ENCODE data around the gene NT5C3A.
A peak's percentile ranks its signal among the peaks of the same experiment; 100 is the strongest.
"Not testable (repeated sequence)": the region's sequence is repeated elsewhere in the genome, so short reads cannot be mapped to it uniquely, and the experiment has no call there.

NT5C3A gene

GRCh38 chr7:33099154-33099940 is 36.8 kb upstream of the NT5C3A start:
- no peak for DNase-seq
- Histone ChIP-seq H3K4me1 (ENCODE audit: control insufficient read depth in 1 of 2, insufficient read depth in 2 of 2, low read length in 2 of 2) (no peaks in the 10 kb centered on the region), H4K91ac (ENCODE audit: low read depth, low read length) (no peak overlapping the region), H3K18ac (ENCODE audit: low read length) (no peak overlapping the region), H2BK120ac (ENCODE audit: insufficient read depth, low read length, poor library complexity) (no peak overlapping the region), H2AK5ac (ENCODE audit: low read length) (no peak overlapping the region), H2BK12ac (ENCODE audit: low read length) (no peak overlapping the region), H3K4me3 (ENCODE audit: low read depth, low read length) (no peak overlapping the region), H3K79me2 (ENCODE audit: control insufficient read depth, insufficient read depth, low read length, poor library complexity) (peaks cover 2% of the 10 kb centered on the region), H2AFZ (ENCODE audit: insufficient read depth, low read length, poor library complexity) (no peak overlapping the region), H4K8ac (ENCODE audit: low read depth, low read length) (no peak overlapping the region), H3K36me3 (ENCODE audit: control insufficient read depth in 1 of 2, insufficient read depth in 2 of 2, low read length in 2 of 2) (peaks cover 34 to 42% of the 10 kb centered on the region in 2 experiments), H3K27ac (ENCODE audit: low read depth, low read length) (no peak overlapping the region), H3K79me1 (ENCODE audit: low read length) (no peaks in the 10 kb centered on the region), H3K9ac (ENCODE audit: low read length) (no peak overlapping the region), H3K4ac (ENCODE audit: low read depth, low read length) (no peak overlapping the region), H3K27me3 (ENCODE audit: insufficient read depth, low read length) (no peaks in the 10 kb centered on the region), H4K12ac (ENCODE audit: low read depth, low read length) (no peak overlapping the region), H3K23ac (ENCODE audit: low read length) (no peak overlapping the region), H3K9me3 (ENCODE audit: insufficient read depth, low read depth, low read length) (no peaks in the 10 kb centered on the region), H2BK5ac (ENCODE audit: low read depth, low read length, poor library complexity) (no peak overlapping the region), H3K4me2 (ENCODE audit: low read length) (no peak overlapping the region), H3K14ac (ENCODE audit: low read length) (no peak overlapping the region)
- no CpG with 5 or more reads among the region's 4 CpGs for WGBS (ENCODE audit: extremely low coverage, insufficient coverage, insufficient read length)

DNA sequence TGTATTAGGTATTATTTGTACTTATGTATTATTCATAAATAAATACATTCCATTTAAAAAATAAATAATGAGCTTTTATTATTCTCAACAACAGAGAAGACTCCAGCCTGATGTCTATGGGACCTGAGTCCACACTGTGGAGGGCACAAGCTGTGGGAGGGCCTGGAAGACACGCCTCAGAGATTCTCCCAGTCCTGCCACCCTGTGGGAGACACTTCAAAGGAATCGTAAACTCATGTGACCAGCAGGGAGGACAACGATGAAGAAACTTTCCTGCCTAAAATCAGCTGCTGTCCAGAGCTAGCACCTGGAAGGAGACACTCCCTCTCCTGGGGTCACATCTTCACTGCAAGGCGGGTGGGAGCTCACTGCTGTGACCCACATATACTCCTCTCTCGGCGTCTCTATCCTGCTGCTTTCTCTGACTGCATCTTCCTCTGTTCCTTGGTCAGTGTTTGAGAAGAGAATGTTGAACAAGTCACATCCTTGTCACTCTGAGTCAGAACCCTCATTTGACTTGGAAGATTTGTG is 32.2 kb upstream of the NT5C3A start:
- not testable (repeated sequence) for H3K9me3 ChIP-seq (ENCODE audit: insufficient read depth, low read depth, low read length); H3K9ac ChIP-seq (ENCODE audit: low read length); H3K4ac ChIP-seq (ENCODE audit: low read depth, low read length); H2BK120ac ChIP-seq (ENCODE audit: insufficient read depth, low read length, poor library complexity); H4K8ac ChIP-seq (ENCODE audit: low read depth, low read length); H3K14ac ChIP-seq (ENCODE audit: low read length); H3K79me1 ChIP-seq (ENCODE audit: low read length); H3K4me2 ChIP-seq (ENCODE audit: low read length); H3K79me2 ChIP-seq (ENCODE audit: control insufficient read depth, insufficient read depth, low read length, poor library complexity); H4K12ac ChIP-seq (ENCODE audit: low read depth, low read length); H2AFZ ChIP-seq (ENCODE audit: insufficient read depth, low read length, poor library complexity); H2BK12ac ChIP-seq (ENCODE audit: low read length); H3K27me3 ChIP-seq (ENCODE audit: insufficient read depth, low read length); H2AK5ac ChIP-seq (ENCODE audit: low read length); H2BK5ac ChIP-seq (ENCODE audit: low read depth, low read length, poor library complexity); DNase-seq; H3K18ac ChIP-seq (ENCODE audit: low read length); H3K23ac ChIP-seq (ENCODE audit: low read length); H3K4me3 ChIP-seq (ENCODE audit: low read depth, low read length); H4K91ac ChIP-seq (ENCODE audit: low read depth, low read length); H3K4me1 ChIP-seq (ENCODE audit: control insufficient read depth in 1 of 2, insufficient read depth in 2 of 2, low read length in 2 of 2); H3K27ac ChIP-seq (ENCODE audit: low read depth, low read length)
- WGBS (ENCODE audit: extremely low coverage, insufficient coverage, insufficient read length) = no CpG with 5 or more reads among the region's 6 CpGs
- peaks cover 21 to 30% of the 10 kb centered on the region in 2 experiments for H3K36me3 ChIP-seq (ENCODE audit: control insufficient read depth in 1 of 2, insufficient read depth in 2 of 2, low read length in 2 of 2)

DNA sequence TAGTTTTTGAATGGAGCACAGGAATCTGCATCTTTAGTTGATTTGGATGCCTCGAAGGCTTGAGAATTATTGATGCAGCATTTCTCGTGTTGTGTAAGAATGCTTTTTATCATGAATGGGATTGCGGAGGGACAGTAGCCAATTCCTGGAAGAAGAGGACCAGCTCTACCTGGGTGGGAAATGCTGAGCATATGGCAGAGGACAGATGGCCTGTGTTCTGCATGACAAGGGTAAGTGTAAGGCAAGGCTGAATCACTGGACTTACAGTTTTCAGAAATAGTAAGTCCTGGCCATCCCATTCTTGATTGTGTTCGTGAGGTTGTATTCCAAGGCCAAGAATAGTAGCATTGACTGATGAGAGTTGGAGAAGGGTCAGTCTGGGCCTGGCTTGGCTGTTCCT is 30.7 kb upstream of the NT5C3A start:
- Histone ChIP-seq H3K18ac (ENCODE audit: low read length) (no peak overlapping the region), H3K79me2 (ENCODE audit: control insufficient read depth, insufficient read depth, low read length, poor library complexity) (no peaks in the 10 kb centered on the region), H3K14ac (ENCODE audit: low read length) (no peak overlapping the region), H2BK12ac (ENCODE audit: low read length) (no peak overlapping the region), H3K27ac (ENCODE audit: low read depth, low read length) (no peak overlapping the region), H3K4ac (ENCODE audit: low read depth, low read length) (no peak overlapping the region), H3K9ac (ENCODE audit: low read length) (no peak overlapping the region), H3K9me3 (ENCODE audit: insufficient read depth, low read depth, low read length) (no peaks in the 10 kb centered on the region), H2BK120ac (ENCODE audit: insufficient read depth, low read length, poor library complexity) (no peak overlapping the region), H3K23ac (ENCODE audit: low read length) (no peak overlapping the region), H3K27me3 (ENCODE audit: insufficient read depth, low read length) (no peaks in the 10 kb centered on the region), H3K4me1 (ENCODE audit: control insufficient read depth in 1 of 2, insufficient read depth in 2 of 2, low read length in 2 of 2) (no peaks in the 10 kb centered on the region), H3K4me3 (ENCODE audit: low read depth, low read length) (no peak overlapping the region), H4K12ac (ENCODE audit: low read depth, low read length) (no peak overlapping the region), H2AK5ac (ENCODE audit: low read length) (no peak overlapping the region), H3K79me1 (ENCODE audit: low read length) (no peaks in the 10 kb centered on the region), H2AFZ (ENCODE audit: insufficient read depth, low read length, poor library complexity) (no peak overlapping the region), H4K8ac (ENCODE audit: low read depth, low read length) (no peak overlapping the region), H3K4me2 (ENCODE audit: low read length) (no peak overlapping the region), H3K36me3 (ENCODE audit: control insufficient read depth in 1 of 2, insufficient read depth in 2 of 2, low read length in 2 of 2) (peaks cover 14 to 21% of the 10 kb centered on the region in 2 experiments), H4K91ac (ENCODE audit: low read depth, low read length) (no peak overlapping the region), H2BK5ac (ENCODE audit: low read depth, low read length, poor library complexity) (no peak overlapping the region)
- DNase-seq = no peak
- WGBS (ENCODE audit: extremely low coverage, insufficient coverage, insufficient read length) = no CpG with 5 or more reads among the region's 4 CpGs

DNA sequence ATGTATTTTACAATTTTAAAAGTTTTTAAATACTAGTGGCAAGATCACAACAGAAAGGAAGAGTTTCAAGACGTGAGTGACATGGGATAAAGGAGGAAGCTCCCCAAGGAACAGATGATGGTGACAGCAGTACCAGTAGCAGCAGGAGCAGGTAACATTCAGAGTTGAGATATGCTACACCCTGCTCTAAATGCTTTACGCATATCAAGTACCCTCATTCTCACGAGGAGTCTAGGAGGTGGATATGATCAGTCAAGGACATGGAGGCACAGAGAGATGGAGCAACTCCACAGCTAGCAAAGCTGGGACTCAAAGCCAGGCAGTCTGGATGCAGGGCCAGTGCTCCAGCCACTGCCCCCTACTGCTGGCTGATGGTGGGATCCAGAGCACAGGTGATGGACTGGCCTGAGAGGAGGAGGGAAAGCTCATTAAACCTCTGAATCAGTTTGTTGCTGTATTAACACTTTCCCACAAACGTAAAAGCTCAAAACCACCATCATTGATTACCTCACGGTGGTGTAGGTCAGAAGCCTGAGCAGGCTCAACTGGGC is 29.1 kb upstream of the NT5C3A start:
- Histone ChIP-seq H2BK5ac (ENCODE audit: low read depth, low read length, poor library complexity) (no peak overlapping the region), H3K23ac (ENCODE audit: low read length) (peak overlapping the region; percentile 21), H3K4me2 (ENCODE audit: low read length) (no peak overlapping the region), H3K4me1 (ENCODE audit: control insufficient read depth in 1 of 2, insufficient read depth in 2 of 2, low read length in 2 of 2) (peaks cover 0 to 4% of the 10 kb centered on the region in 2 experiments), H3K9ac (ENCODE audit: low read length) (no peak overlapping the region), H3K4me3 (ENCODE audit: low read depth, low read length) (no peak overlapping the region), H3K79me2 (ENCODE audit: control insufficient read depth, insufficient read depth, low read length, poor library complexity) (no peaks in the 10 kb centered on the region), H2AK5ac (ENCODE audit: low read length) (no peak overlapping the region), H2AFZ (ENCODE audit: insufficient read depth, low read length, poor library complexity) (no peak overlapping the region), H4K91ac (ENCODE audit: low read depth, low read length) (no peak overlapping the region), H3K4ac (ENCODE audit: low read depth, low read length) (no peak overlapping the region), H3K14ac (ENCODE audit: low read length) (no peak overlapping the region), H4K8ac (ENCODE audit: low read depth, low read length) (no peak overlapping the region), H3K9me3 (ENCODE audit: insufficient read depth, low read depth, low read length) (no peaks in the 10 kb centered on the region), H2BK12ac (ENCODE audit: low read length) (no peak overlapping the region), H3K27ac (ENCODE audit: low read depth, low read length) (no peak overlapping the region), H2BK120ac (ENCODE audit: insufficient read depth, low read length, poor library complexity) (no peak overlapping the region), H3K18ac (ENCODE audit: low read length) (no peak overlapping the region), H3K36me3 (ENCODE audit: control insufficient read depth in 1 of 2, insufficient read depth in 2 of 2, low read length in 2 of 2) (peaks cover 9 to 16% of the 10 kb centered on the region in 2 experiments), H4K12ac (ENCODE audit: low read depth, low read length) (no peak overlapping the region), H3K27me3 (ENCODE audit: insufficient read depth, low read length) (no peaks in the 10 kb centered on the region), H3K79me1 (ENCODE audit: low read length) (no peaks in the 10 kb centered on the region)
- DNase-seq = peak; percentile 79 to 82
- WGBS (ENCODE audit: extremely low coverage, insufficient coverage, insufficient read length) = no CpG with 5 or more reads among the region's 5 CpGs
